ENCODE results near the gene ROR2.
A peak's percentile ranks its signal among the peaks of the same experiment; 100 is the strongest.

GRCh38 chr9:91758491-91758981, 191.5 kb downstream of the ROR2 start:
- TF ChIP-seq, protein P1, sequence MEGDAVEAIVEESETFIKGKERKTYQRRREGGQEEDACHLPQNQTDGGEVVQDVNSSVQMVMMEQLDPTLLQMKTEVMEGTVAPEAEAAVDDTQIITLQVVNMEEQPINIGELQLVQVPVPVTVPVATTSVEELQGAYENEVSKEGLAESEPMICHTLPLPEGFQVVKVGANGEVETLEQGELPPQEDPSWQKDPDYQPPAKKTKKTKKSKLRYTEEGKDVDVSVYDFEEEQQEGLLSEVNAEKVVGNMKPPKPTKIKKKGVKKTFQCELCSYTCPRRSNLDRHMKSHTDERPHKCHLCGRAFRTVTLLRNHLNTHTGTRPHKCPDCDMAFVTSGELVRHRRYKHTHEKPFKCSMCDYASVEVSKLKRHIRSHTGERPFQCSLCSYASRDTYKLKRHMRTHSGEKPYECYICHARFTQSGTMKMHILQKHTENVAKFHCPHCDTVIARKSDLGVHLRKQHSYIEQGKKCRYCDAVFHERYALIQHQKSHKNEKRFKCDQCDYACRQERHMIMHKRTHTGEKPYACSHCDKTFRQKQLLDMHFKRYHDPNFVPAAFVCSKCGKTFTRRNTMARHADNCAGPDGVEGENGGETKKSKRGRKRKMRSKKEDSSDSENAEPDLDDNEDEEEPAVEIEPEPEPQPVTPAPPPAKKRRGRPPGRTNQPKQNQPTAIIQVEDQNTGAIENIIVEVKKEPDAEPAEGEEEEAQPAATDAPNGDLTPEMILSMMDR (IDR thresholded peaks at IDR 0.05): peak; percentile 56 to 73 (median 63)
- TF ChIP-seq POLR2AphosphoS5 (IDR thresholded peaks at IDR 0.05): no peak
